K562 (cell line): ENCODE results near the gene WNT3. TPM values are rescaled to one million over a fixed set of nuclear protein-coding genes. Genes with fewer than 3 reads are reported as not detected.
A peak's percentile ranks its signal among the peaks of the same experiment; 100 is the strongest.

Source experiments
- BCLAF1 ChIP-seq, 2 experiments: fragments of 450-650 bp in 1 of 2; IDR thresholded peaks; 2 replicates each; pipeline ENCODE4 v1.6.1; 2011 to 2017; ENCODE audit warnings: low read depth in 2 of 2, antibody characterized with exemption in 1 of 2, borderline replicate concordance in 1 of 2, low read length in 1 of 2, mild to moderate bottlenecking in 1 of 2, mixed read lengths in 1 of 2; ENCODE audit not compliant: control insufficient read depth in 1 of 2
- BRCA1 ChIP-seq, 2 experiments: fragments of 450-650 bp in 1 of 2; sonication (generic) in 1 of 2; formaldehyde crosslinking in 1 of 2; IDR thresholded peaks; 2 replicates each; pipeline versions ENCODE4 v1.5.0 to v1.6.1; 2017 to 2020; ENCODE audit warnings: mild to moderate bottlenecking in 1 of 2, missing genetic modification reagents in 1 of 2
- FOXP4 ChIP-seq: sonication (generic); formaldehyde crosslinking; IDR thresholded peaks from 2 replicates; pipeline ENCODE4 v1.8.0; 2022; ENCODE audit warnings: mild to moderate bottlenecking, missing genetic modification reagents, borderline replicate concordance
- NFXL1 ChIP-seq: fragments of 450-650 bp; formaldehyde crosslinking; IDR thresholded peaks from 2 replicates; pipeline ENCODE4 v1.4.0; 2021; ENCODE audit warnings: mild to moderate bottlenecking
- REST ChIP-seq, 2 experiments: fragments of 450-650 bp; formaldehyde crosslinking in 1 of 2; IDR thresholded peaks; 2 replicates each; pipeline versions ENCODE4 v1.4.0 to v1.6.1; 2014 to 2020; ENCODE audit warnings: mild to moderate bottlenecking in 2 of 2, borderline replicate concordance in 1 of 2, low read depth in 1 of 2
- TGIF2 ChIP-seq: sonication (generic); formaldehyde crosslinking; IDR thresholded peaks from 2 replicates; pipeline ENCODE4 v1.8.1; 2022; ENCODE audit warnings: mild to moderate bottlenecking, missing genetic modification reagents, moderate library complexity
- polyA plus RNA-seq, 8 experiments: library from polyadenylated mRNA; depleted of rRNA in 4 of 8; stranded (reverse) in 5 of 8; unstranded in 3 of 8; fragments of >200 nt; fragmentation: Nextera tagmentation in 2 of 8; fragmentation: Illumina TruSeq in 1 of 8; extraction: Ambion mirVana in 2 of 8; extraction: Trizol in 1 of 8; gene quantifications; 2 replicates each; pipeline versions ENCODE4 v1.2.1 to v1.2.3, GENCODE V29; 2011 to 2014; ENCODE audit warnings: inconsistent platforms in 1 of 8, missing spikeins in 1 of 8
- total RNA-seq, 7 experiments: library from RNA; depleted of rRNA in 6 of 7; stranded (reverse); fragments of >200 nt in 6 of 7; fragmentation: Illumina TruSeq in 2 of 7; extraction: Trizol in 2 of 7; gene quantifications; 2 replicates each; pipeline versions ENCODE4 v1.2.1 to v1.2.3, GENCODE V29; 2011 to 2021; ENCODE audit warnings: low replicate concordance in 1 of 7

WNT3 gene
- total and polyA plus RNA-seq, 9 of the 15 experiments (the other 6 are each of a cell fraction or from before 2014, with no cell fraction given), result 1.5 to 6.1 (median 3.3) TPM

- TF ChIP-seq REST (IDR thresholded peaks at IDR 0.05; ENCODE audit: borderline replicate concordance), result no peak
- peak; percentile 42; the same call in 1 of the 2 replicates for TF ChIP-seq REST (CRISPR knock-in tag; IDR thresholded peaks at IDR 0.05; ENCODE audit: low read depth)
- no peak for TF ChIP-seq BCLAF1 (IDR thresholded peaks at IDR 0.05; ENCODE audit: borderline replicate concordance in 1 of 2, control insufficient read depth in 1 of 2, low read depth in 2 of 2, low read length in 1 of 2)
- no peak for TF ChIP-seq NFXL1
- no peak for TF ChIP-seq TGIF2 (CRISPR knock-in tag)
- peak; percentile 8; the same call in 1 of the 2 replicates for TF ChIP-seq FOXP4 (CRISPR knock-in tag)
- no peak for TF ChIP-seq BRCA1 (IDR thresholded peaks at IDR 0.05)
- TF ChIP-seq BRCA1 (CRISPR knock-in tag; IDR thresholded peaks at IDR 0.05), result no peak
Observed at GRCh38 chr17:46818929-46819859, 702 bp upstream of the WNT3 start (continued).
